Trophoblast cell (in vitro differentiated cells and primary cell): ENCODE data around the gene PTPN13.
A peak's percentile ranks its signal among the peaks of the same experiment; 100 is the strongest.

Experiments used
- DNase-seq, 2 donors: peaks; one replicate each; pipeline ENCODE4 v3.0.0-alpha.2; 2016
- H2AFZ ChIP-seq: 2 replicates; pipeline ENCODE4 v1.6.1; 2013; ENCODE audit warnings: low read length, moderate library complexity, mild to moderate bottlenecking; ENCODE audit not compliant: insufficient read depth, poor library complexity
- H2AK5ac ChIP-seq: 2 replicates; pipeline ENCODE4 v1.6.1; 2013; ENCODE audit warnings: mild to moderate bottlenecking, low read length
- H2BK120ac ChIP-seq: 2 replicates; pipeline ENCODE4 v1.6.1; 2013; ENCODE audit warnings: low read length, mild to moderate bottlenecking, moderate library complexity; ENCODE audit not compliant: insufficient read depth, poor library complexity
- H2BK12ac ChIP-seq: 2 replicates; pipeline ENCODE4 v1.6.1; 2013; ENCODE audit warnings: mild to moderate bottlenecking, low read length, moderate library complexity
- H2BK5ac ChIP-seq: 2 replicates; pipeline ENCODE4 v1.6.1; 2013; ENCODE audit warnings: low read length, low read depth, moderate library complexity, mild to moderate bottlenecking; ENCODE audit not compliant: poor library complexity
- H3K14ac ChIP-seq: 2 replicates; pipeline ENCODE4 v1.6.1; 2013; ENCODE audit warnings: mild to moderate bottlenecking, low read length
- H3K18ac ChIP-seq: 2 replicates; pipeline ENCODE4 v1.6.1; 2013; ENCODE audit warnings: mild to moderate bottlenecking, low read length
- H3K23ac ChIP-seq: 2 replicates; pipeline ENCODE4 v1.6.1; 2013; ENCODE audit warnings: low read length
- H3K27ac ChIP-seq: 2 replicates; pipeline ENCODE4 v1.5.1; 2013; ENCODE audit warnings: low read depth, mild to moderate bottlenecking, inconsistent platforms, low read length, moderate library complexity
- H3K27me3 ChIP-seq: 2 replicates; pipeline ENCODE4 v1.6.1; 2013; ENCODE audit warnings: inconsistent platforms, mild to moderate bottlenecking, low read length, moderate library complexity; ENCODE audit not compliant: insufficient read depth
- H3K36me3 ChIP-seq, 2 experiments: 1 replicate in 1 of 2; 2 replicates in 1 of 2; pipeline ENCODE4 v1.6.1; 2013; ENCODE audit warnings: low read length in 2 of 2, mild to moderate bottlenecking in 2 of 2, moderate library complexity in 1 of 2; ENCODE audit not compliant: insufficient read depth in 2 of 2, control insufficient read depth in 1 of 2
- H3K4ac ChIP-seq: 2 replicates; pipeline ENCODE4 v1.6.1; 2013; ENCODE audit warnings: low read depth, mild to moderate bottlenecking, low read length, moderate library complexity
- H3K4me1 ChIP-seq, 2 experiments: 1 replicate in 1 of 2; 2 replicates in 1 of 2; pipeline ENCODE4 v1.6.1; 2013; ENCODE audit warnings: low read length in 2 of 2, mild to moderate bottlenecking in 2 of 2, moderate library complexity in 1 of 2; ENCODE audit not compliant: insufficient read depth in 2 of 2, control insufficient read depth in 1 of 2
- H3K4me2 ChIP-seq: 2 replicates; pipeline ENCODE4 v1.6.1; 2013; ENCODE audit warnings: inconsistent platforms, mild to moderate bottlenecking, low read length, moderate library complexity
- H3K4me3 ChIP-seq: 2 replicates; pipeline ENCODE4 v1.5.1; 2013; ENCODE audit warnings: mild to moderate bottlenecking, low read depth, low read length, inconsistent platforms
- H3K79me1 ChIP-seq: one replicate; pipeline ENCODE4 v1.6.1; 2013; ENCODE audit warnings: low read length
- H3K79me2 ChIP-seq: 2 replicates; pipeline ENCODE4 v1.6.1; 2013; ENCODE audit warnings: low read length, mild to moderate bottlenecking; ENCODE audit not compliant: control insufficient read depth, insufficient read depth, poor library complexity
- H3K9ac ChIP-seq: 2 replicates; pipeline ENCODE4 v1.6.1; 2013; ENCODE audit warnings: mild to moderate bottlenecking, low read length
- H3K9me3 ChIP-seq: 2 replicates; pipeline ENCODE4 v1.6.1; 2013; ENCODE audit warnings: low read depth, mild to moderate bottlenecking, control low read depth, inconsistent platforms, low read length; ENCODE audit not compliant: insufficient read depth
- H4K12ac ChIP-seq: 2 replicates; pipeline ENCODE4 v1.6.1; 2013; ENCODE audit warnings: low read depth, mild to moderate bottlenecking, low read length, moderate library complexity
- H4K8ac ChIP-seq: 2 replicates; pipeline ENCODE4 v1.6.1; 2013; ENCODE audit warnings: low read depth, mild to moderate bottlenecking, low read length, moderate library complexity
- H4K91ac ChIP-seq: one replicate; pipeline ENCODE4 v1.6.1; 2013; ENCODE audit warnings: low read depth, mild to moderate bottlenecking, low read length, moderate library complexity
- WGBS: extraction: QIAGEN DNeasy Blood & Tissue Kit; methylation state at CpG from one replicate; pipeline ENCODE4 v1.1.7; 2013; ENCODE audit warnings: missing lambda C conversion rate; ENCODE audit not compliant: insufficient read length, insufficient coverage; ENCODE audit errors: extremely low coverage; 5-methylcytosine and 5-hydroxymethylcytosine counted together

The PTPN13 gene

DNA sequence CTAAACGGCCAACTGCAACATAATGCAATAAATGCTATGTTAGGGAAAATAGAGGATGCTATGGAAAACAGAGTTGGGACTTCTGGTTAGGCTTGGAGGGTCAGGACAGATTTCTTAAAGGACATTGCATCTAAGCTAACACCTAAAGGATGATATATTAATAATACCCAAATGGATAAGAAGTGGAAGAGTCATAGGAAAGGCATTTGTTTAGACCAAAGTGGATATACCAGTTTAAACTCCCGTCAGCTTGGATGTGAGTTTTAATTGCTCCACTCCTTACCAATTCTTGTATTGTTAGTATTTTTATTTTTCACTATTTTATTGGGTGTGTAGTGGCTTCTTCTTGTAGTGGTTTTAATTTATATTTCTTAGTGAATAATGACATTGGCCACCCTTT lies 93.9 kb downstream of the PTPN13 start:
- no peak overlapping the region for H4K12ac ChIP-seq
- no peak overlapping the region for H4K91ac ChIP-seq
- no peaks in the 10 kb centered on the region for H3K4me1 ChIP-seq
- no peak overlapping the region for H3K18ac ChIP-seq
- no peak overlapping the region for H3K9ac ChIP-seq
- H3K36me3 ChIP-seq: no peaks in the 10 kb centered on the region
- no peaks in the 10 kb centered on the region for H3K27me3 ChIP-seq
- H3K4me3 ChIP-seq: no peak overlapping the region
- H3K23ac ChIP-seq: no peak overlapping the region
- no peaks in the 10 kb centered on the region for H3K79me1 ChIP-seq
- no peak overlapping the region for H2AK5ac ChIP-seq
- H2BK12ac ChIP-seq: no peak overlapping the region
- no peak overlapping the region for H4K8ac ChIP-seq
- no peak overlapping the region for H3K4me2 ChIP-seq
- no peak overlapping the region for H3K4ac ChIP-seq
- H3K14ac ChIP-seq: no peak overlapping the region
- H2AFZ ChIP-seq: no peak overlapping the region
- no peaks in the 10 kb centered on the region for H3K79me2 ChIP-seq
- H3K27ac ChIP-seq: no peak overlapping the region
- DNase-seq: peak; percentile 4 to 65
- no peak overlapping the region for H2BK120ac ChIP-seq
- H2BK5ac ChIP-seq: no peak overlapping the region
- no peaks in the 10 kb centered on the region for H3K9me3 ChIP-seq
- WGBS: no CpG with 5 or more reads among the region's 2 CpGs

DNA sequence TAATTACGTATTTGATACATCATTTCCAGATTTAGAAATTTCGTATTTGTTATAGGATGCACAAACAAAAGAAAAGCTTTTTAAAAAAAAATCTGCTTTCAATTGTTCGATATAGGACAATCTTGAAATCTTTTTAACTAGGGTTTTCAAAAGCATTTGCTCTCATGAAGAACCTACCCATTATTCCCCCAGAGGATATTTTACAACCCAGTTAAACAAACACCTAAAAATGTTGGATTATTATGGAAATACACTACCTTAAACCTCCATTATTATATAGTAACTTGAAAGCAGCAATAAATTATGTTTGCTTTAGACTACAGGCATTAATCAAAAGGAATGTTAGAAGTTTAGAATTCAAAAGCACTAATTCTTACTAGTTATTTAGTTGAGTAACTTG lies 110.5 kb downstream of the PTPN13 start:
- Histone ChIP-seq H3K27ac (no peak overlapping the region), H4K91ac (no peak overlapping the region), H2AFZ (no peak overlapping the region), H2BK120ac (no peak overlapping the region), H3K18ac (no peak overlapping the region), H3K14ac (no peak overlapping the region), H3K79me1 (no peaks in the 10 kb centered on the region), H4K8ac (no peak overlapping the region), H3K4ac (no peak overlapping the region), H3K27me3 (no peaks in the 10 kb centered on the region), H2AK5ac (no peak overlapping the region), H3K4me2 (no peak overlapping the region), H3K36me3 (peaks cover 0 to 3% of the 10 kb centered on the region in 2 experiments), H2BK5ac (no peak overlapping the region), H4K12ac (no peak overlapping the region), H3K9me3 (no peaks in the 10 kb centered on the region), H3K4me3 (no peak overlapping the region), H3K9ac (no peak overlapping the region), H2BK12ac (no peak overlapping the region), H3K23ac (no peak overlapping the region), H3K79me2 (no peaks in the 10 kb centered on the region), H3K4me1 (no peaks in the 10 kb centered on the region)
- WGBS: no CpG with 5 or more reads among the region's 3 CpGs
- no peak for DNase-seq

DNA sequence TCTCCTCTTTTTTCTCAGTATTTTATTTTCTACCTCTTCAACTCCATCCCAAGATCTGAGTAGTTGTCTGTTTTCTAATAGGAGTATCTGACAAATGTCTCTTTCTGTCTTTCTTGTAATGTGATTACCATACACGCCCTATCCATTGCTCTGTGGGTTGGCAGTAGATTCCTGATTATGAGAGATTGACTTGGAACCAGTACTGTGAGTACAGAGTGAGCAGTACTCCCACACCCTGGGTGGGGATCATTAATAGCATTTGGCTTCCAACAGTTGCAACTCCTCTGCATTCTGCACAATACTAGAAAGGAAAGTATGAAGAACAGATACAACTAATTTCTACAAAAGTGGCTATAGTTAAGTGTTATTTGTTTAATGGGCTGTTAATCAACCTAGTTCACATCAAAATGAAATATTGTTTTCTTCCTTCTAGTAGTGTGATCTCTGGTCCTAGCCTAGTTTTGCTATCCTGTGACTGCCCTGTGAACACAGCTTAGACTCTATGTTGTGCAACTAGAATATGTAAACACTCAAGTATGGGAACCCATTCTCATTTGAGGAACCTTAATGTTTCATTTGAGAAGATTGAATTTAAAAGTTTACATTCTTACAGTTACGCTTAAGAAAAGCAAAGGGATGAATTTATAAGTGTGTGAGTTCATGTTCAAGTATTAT lies 112.9 kb downstream of the PTPN13 start:
- Histone ChIP-seq H2BK12ac (no peak overlapping the region), H3K18ac (no peak overlapping the region), H3K27ac (no peak overlapping the region), H3K9me3 (no peaks in the 10 kb centered on the region), H4K91ac (no peak overlapping the region), H3K23ac (no peak overlapping the region), H3K36me3 (peaks cover 0 to 3% of the 10 kb centered on the region in 2 experiments), H2BK5ac (no peak overlapping the region), H3K14ac (no peak overlapping the region), H3K4me1 (no peaks in the 10 kb centered on the region), H4K8ac (no peak overlapping the region), H3K4ac (no peak overlapping the region), H4K12ac (no peak overlapping the region), H2AFZ (no peak overlapping the region), H2AK5ac (no peak overlapping the region), H3K79me1 (no peaks in the 10 kb centered on the region), H3K4me3 (no peak overlapping the region), H3K27me3 (no peaks in the 10 kb centered on the region), H3K79me2 (no peaks in the 10 kb centered on the region), H2BK120ac (no peak overlapping the region), H3K4me2 (no peak overlapping the region), H3K9ac (no peak overlapping the region)
- DNase-seq: no peak
- no CpG with 5 or more reads among the region's 2 CpGs for WGBS

DNA sequence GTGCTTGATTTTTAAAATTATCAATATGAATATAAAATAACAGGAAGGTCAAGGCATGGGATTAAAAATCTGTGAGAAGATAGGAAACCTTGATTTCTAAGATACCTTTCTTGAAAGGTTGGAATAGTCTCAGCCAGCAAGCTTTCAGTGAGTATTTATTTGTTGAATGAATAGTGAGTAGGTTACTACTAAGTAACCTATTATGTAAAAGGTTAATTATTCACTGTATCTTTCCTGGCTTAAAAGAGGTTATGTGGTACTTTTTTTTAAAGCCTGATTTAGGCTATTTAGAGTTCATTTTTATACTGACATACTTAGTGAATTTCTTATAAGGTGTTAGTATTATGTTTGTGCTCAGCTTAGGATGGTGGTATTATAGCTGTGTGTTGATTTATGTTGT lies 123.5 kb downstream of the PTPN13 start:
- no peaks in the 10 kb centered on the region for H3K9me3 ChIP-seq
- H3K23ac ChIP-seq: no peak overlapping the region
- H2BK120ac ChIP-seq: no peak overlapping the region
- no peaks in the 10 kb centered on the region for H3K27me3 ChIP-seq
- H2BK5ac ChIP-seq: no peak overlapping the region
- H3K4ac ChIP-seq: no peak overlapping the region
- H3K18ac ChIP-seq: no peak overlapping the region
- no peaks in the 10 kb centered on the region for H3K36me3 ChIP-seq
- no peaks in the 10 kb centered on the region for H3K4me1 ChIP-seq
- H3K79me1 ChIP-seq: no peaks in the 10 kb centered on the region
- H2BK12ac ChIP-seq: no peak overlapping the region
- H3K14ac ChIP-seq: no peak overlapping the region
- no peak overlapping the region for H3K27ac ChIP-seq
- no peak overlapping the region for H2AK5ac ChIP-seq
- DNase-seq: no peak
- H4K8ac ChIP-seq: no peak overlapping the region
- H4K12ac ChIP-seq: no peak overlapping the region
- no peaks in the 10 kb centered on the region for H3K79me2 ChIP-seq
- no peak overlapping the region for H3K9ac ChIP-seq
- no peak overlapping the region for H4K91ac ChIP-seq
- no peak overlapping the region for H2AFZ ChIP-seq
- H3K4me3 ChIP-seq: no peak overlapping the region
- H3K4me2 ChIP-seq: no peak overlapping the region
